Aorta (tissue), 5 donors: Measurements from ENCODE around the gene NCKIPSD. TPM values are rescaled to one million over a fixed set of nuclear protein-coding genes. Genes with fewer than 3 reads are reported as not detected.

Experiments used
- ATAC-seq: fragments of 200-7000 bp; cut with Tn5 transposase; one replicate; pipeline ENCODE4 v1.9.1; 2022; ENCODE audit warnings: moderate library complexity; ENCODE audit not compliant: low FRiP score
- DNase-seq, 2 donors: peaks; one replicate each; pipeline ENCODE4 v3.0.0-alpha.2; 2020
- H3K27ac ChIP-seq, 2 donors: one replicate each; pipeline ENCODE4 v1.5.1; 2013; ENCODE audit warnings: low read length in 2 of 2, mild to moderate bottlenecking in 2 of 2, moderate library complexity in 2 of 2, control low read depth in 1 of 2, inconsistent platforms in 1 of 2, low read depth in 1 of 2
- H3K27me3 ChIP-seq, 2 donors: one replicate each; pipeline ENCODE4 v1.6.1; 2013; ENCODE audit warnings: control low read depth in 1 of 2, low read length in 1 of 2, mild to moderate bottlenecking in 1 of 2, moderate library complexity in 1 of 2; ENCODE audit not compliant: insufficient read depth in 2 of 2, control insufficient read depth in 1 of 2
- H3K36me3 ChIP-seq, 2 donors: one replicate each; pipeline ENCODE4 v1.6.1; 2013; ENCODE audit warnings: control low read depth in 1 of 2, low read length in 1 of 2, mild to moderate bottlenecking in 1 of 2; ENCODE audit not compliant: insufficient read depth in 2 of 2, control insufficient read depth in 1 of 2
- H3K4me1 ChIP-seq, 2 donors: one replicate each; pipeline ENCODE4 v1.6.1; 2013; ENCODE audit warnings: low read length in 2 of 2, control low read depth in 1 of 2, mild to moderate bottlenecking in 1 of 2, moderate library complexity in 1 of 2; ENCODE audit not compliant: insufficient read depth in 2 of 2, control insufficient read depth in 1 of 2
- H3K4me3 ChIP-seq, 2 donors: one replicate each; pipeline ENCODE4 v1.5.1; 2013; ENCODE audit warnings: low read length in 2 of 2, control low read depth in 1 of 2, mild to moderate bottlenecking in 1 of 2
- H3K9me3 ChIP-seq: one replicate; pipeline ENCODE4 v1.6.1; 2013; ENCODE audit warnings: mild to moderate bottlenecking, low read length; ENCODE audit not compliant: control insufficient read depth
- WGBS, 2 donors: extraction: QIAGEN DNeasy Blood & Tissue Kit; methylation state at CpG; one replicate each; pipeline ENCODE4 v1.1.7; 2013; 5-methylcytosine and 5-hydroxymethylcytosine counted together
- intact Hi-C, 2 donors: fragments of 100-400 bp; cut with DNase I; formaldehyde crosslinking; loops; one replicate each; pipeline versions ENCODE4 v1.14.2 to v1.15.0; 2022
- polyA plus RNA-seq, 2 donors: library from polyadenylated mRNA; stranded (reverse); fragments of 200-250 nt; gene quantifications; one replicate each; pipeline ENCODE4 v1.2.3, GENCODE V29; 2013
- total RNA-seq, 2 donors: library from RNA; stranded (reverse); fragmentation: NEBNext Ultra II Directional; extraction: Animal tissue kit (Norgen Biotek cat#: 25700); gene quantifications; one replicate each; pipeline ENCODE4 v1.2.1, GENCODE V29; 2021
- donor health status: healthy with polysubstance abuse.
- donor health status: Bipolar disorder and iron deficiency.
- donor health status: DM: no; HTN: no; CAD: no.
- donor health status: DM: no; HTN: no; CAD: no.
- donor health status: DM: yes; HTN: yes; CAD: no.

NCKIPSD gene
- total and polyA plus RNA-seq, 4 donors = 11.8 to 31.9 (median 27.5) TPM

DNA sequence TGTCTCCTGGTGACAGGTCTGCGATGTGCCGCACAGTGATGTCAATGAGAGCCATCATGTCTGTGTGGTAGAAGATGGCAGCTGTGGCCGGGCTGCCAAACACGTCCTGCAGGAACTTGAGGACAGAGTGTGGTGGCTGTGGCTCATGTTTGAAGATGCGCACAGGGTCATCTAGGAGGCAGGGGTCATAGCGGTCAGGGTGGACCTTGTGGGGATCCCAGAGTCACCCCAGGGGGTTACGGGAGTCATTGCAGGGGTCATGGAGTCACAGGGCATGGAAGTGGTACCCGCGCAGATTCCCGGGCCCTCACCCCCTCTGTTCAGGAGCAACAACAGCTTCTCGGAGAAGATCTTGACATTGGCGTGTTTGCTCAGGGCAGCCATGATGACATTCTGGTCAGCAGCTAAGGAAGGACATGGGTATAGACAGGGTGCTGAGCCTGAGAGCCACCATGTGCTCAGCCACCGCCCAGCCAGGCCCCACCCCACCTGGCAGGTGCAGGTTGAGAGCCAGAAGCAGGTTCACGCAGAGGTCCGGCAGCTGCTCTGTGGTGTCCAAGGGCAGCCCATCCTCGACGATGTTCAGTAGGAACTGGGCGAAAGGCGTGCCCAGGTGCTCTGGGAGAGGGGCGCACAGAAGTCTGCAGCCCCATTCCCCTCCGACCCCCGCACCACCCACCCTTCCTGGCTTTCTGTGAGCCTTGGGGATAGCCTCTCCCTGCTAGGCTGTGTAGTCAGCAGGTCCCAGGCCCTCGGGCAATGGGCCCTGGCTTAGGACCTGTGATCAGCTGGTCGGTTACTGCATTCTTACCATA lies 6.9 kb downstream of the NCKIPSD start:
- no peak for ATAC-seq
- H3K4me3 ChIP-seq = no peak overlapping the region
- H3K4me1 ChIP-seq = no peaks in the 10 kb centered on the region
- intact Hi-C loops = no loop called here
- H3K27ac ChIP-seq = no peak overlapping the region
- 93 to 94% methylated on average over 24 of the region's 24 CpGs for WGBS, 2 donors
- peak in 1 of 2 donors; percentile 65 for DNase-seq
- peaks cover 0 to 15% of the 10 kb centered on the region in 2 donors for H3K36me3 ChIP-seq
- no peaks in the 10 kb centered on the region for H3K27me3 ChIP-seq
- no peaks in the 10 kb centered on the region for H3K9me3 ChIP-seq

DNA sequence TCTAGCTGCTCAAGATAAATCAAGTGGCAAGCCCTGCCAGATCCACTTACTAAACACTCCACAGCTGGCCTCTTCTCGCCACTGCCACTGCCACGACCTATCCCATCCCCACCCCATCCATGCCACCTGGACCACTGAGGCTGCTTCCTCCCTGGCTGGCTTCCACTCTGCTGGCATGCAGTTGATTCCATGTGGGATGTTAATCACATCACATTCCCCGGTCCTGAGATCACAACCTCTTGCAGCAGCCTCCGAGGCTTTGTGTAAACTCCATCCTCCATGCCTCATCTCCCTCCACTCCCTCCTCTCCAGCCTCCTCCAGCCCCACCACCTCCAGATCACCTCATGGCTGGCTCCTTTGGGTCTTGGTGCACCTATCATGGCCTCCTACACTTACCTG lies 7.7 kb downstream of the NCKIPSD start:
- Histone ChIP-seq H3K4me3 (no peak overlapping the region), H3K9me3 (no peaks in the 10 kb centered on the region), H3K36me3 (peaks cover 0 to 15% of the 10 kb centered on the region in 2 donors), H3K27me3 (no peaks in the 10 kb centered on the region), H3K27ac (no peak overlapping the region), H3K4me1 (no peaks in the 10 kb centered on the region)
- DNase-seq = peak in 1 of 2 donors; percentile 59
- ATAC-seq = no peak
- intact Hi-C loops = no loop called here
- 53 to 59% methylated on average over 4 of the region's 4 CpGs for WGBS, 2 donors

DNA sequence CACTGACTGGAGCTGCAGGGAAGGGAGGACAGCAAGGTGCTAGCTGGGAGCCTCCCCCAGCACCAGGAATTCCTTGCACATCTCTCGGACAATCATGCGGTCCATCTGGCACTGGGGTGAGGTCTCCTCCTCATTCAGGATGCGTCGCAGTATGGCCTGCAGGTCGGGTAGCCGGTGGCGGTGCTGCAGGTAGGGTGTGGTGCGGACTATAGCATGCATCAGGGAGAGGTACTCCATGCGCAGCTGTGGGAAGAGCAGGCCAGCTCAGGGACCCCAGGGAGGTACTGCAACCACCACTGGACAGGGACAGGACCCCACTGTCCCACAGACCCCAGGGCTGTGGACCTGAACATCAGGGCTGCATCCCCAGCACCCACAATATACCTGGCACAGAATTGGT lies 11.2 kb downstream of the NCKIPSD start:
- no peak overlapping the region for H3K4me3 ChIP-seq
- no peak for DNase-seq
- no peaks in the 10 kb centered on the region for H3K9me3 ChIP-seq
- no peak overlapping the region for H3K27ac ChIP-seq
- WGBS, 2 donors = 90 to 94% methylated on average over 9 of the region's 9 CpGs
- no peaks in the 10 kb centered on the region for H3K4me1 ChIP-seq
- intact Hi-C loops = no loop called here
- no peaks in the 10 kb centered on the region for H3K27me3 ChIP-seq
- peaks cover 0 to 5% of the 10 kb centered on the region in 2 donors for H3K36me3 ChIP-seq
- no peak for ATAC-seq

DNA sequence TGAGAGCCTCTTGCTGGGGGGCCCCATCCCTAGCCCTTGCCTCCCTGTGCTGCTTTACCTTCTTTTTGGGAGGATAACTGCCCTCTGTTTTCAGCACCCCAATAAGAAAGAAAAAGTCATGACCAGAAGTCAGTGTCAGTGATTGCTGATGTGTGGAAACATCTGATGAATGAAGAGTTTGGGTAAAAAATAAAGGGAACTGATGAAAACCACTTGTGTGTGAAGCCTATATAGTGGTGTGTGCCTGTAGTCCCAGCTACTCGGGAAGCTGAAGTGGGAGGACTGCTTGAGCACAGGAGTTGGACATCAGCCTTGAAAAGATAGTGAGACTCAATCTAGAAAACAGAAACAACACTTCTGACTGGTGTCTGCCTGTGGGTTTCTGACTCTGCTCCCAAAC lies 13.2 kb downstream of the NCKIPSD start:
- H3K36me3 ChIP-seq = no peaks in the 10 kb centered on the region
- WGBS, 2 donors = 28 to 41% methylated on average over 1 of the region's 1 CpG
- no peaks in the 10 kb centered on the region for H3K27me3 ChIP-seq
- no peak overlapping the region for H3K4me3 ChIP-seq
- H3K9me3 ChIP-seq = no peaks in the 10 kb centered on the region
- no peaks in the 10 kb centered on the region for H3K4me1 ChIP-seq
- intact Hi-C loops = no loop called here
- no peak for ATAC-seq
- DNase-seq = no peak
- H3K27ac ChIP-seq = no peak overlapping the region

DNA sequence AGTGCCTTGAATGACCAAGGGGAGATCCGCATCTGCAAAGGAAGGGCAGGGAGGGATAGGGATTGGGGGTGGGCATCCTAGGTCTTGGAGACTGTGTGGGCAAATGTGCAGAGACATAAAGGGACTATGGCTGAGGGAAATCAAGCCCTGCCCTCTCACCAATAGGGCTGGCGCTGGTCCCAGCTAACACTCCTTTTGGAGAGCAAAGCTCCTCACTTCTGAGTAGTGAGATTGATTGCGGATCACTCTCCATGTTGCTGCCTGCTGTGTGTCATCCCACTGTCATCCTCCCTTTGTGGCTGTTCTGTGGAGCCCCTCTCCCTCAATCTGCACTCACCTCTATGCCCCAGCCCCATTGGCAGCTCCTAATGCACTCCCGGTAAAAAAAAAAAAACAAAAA lies 20.8 kb downstream of the NCKIPSD start:
- DNase-seq (no peak), ATAC-seq (no peak)
- 83 to 90% methylated on average over 4 of the region's 4 CpGs for WGBS, 2 donors
- intact Hi-C loops = no loop called here
- Histone ChIP-seq H3K4me3 (no peak overlapping the region), H3K9me3 (no peaks in the 10 kb centered on the region), H3K27me3 (no peaks in the 10 kb centered on the region), H3K4me1 (no peaks in the 10 kb centered on the region), H3K36me3 (no peaks in the 10 kb centered on the region), H3K27ac (no peak overlapping the region)

DNA sequence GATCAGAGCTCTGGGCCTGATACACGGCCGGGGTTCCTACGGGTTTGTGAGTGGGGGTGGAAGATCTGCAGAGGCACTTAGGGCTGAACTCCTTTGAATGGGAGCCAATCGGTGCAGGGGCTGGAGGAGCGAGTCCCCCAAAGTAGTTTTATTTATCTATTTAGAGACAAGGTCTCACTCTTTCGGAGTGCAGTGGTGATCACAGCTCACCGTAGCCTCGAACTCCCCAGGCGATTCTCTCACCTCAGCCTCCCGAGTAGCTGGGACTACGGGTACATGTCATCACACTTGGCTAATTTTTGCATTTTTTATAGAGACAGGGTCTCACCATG lies 21.4 kb downstream of the NCKIPSD start:
- Histone ChIP-seq H3K27me3 (no peaks in the 10 kb centered on the region), H3K4me3 (no peak overlapping the region), H3K4me1 (no peaks in the 10 kb centered on the region), H3K9me3 (no peaks in the 10 kb centered on the region), H3K36me3 (no peaks in the 10 kb centered on the region), H3K27ac (peak overlapping the region in 1 of 2 donors; percentile 43)
- intact Hi-C loops = no loop called here
- DNase-seq (no peak), ATAC-seq (no peak)
- 48 to 49% methylated on average over 11 of the region's 11 CpGs for WGBS, 2 donors

DNA sequence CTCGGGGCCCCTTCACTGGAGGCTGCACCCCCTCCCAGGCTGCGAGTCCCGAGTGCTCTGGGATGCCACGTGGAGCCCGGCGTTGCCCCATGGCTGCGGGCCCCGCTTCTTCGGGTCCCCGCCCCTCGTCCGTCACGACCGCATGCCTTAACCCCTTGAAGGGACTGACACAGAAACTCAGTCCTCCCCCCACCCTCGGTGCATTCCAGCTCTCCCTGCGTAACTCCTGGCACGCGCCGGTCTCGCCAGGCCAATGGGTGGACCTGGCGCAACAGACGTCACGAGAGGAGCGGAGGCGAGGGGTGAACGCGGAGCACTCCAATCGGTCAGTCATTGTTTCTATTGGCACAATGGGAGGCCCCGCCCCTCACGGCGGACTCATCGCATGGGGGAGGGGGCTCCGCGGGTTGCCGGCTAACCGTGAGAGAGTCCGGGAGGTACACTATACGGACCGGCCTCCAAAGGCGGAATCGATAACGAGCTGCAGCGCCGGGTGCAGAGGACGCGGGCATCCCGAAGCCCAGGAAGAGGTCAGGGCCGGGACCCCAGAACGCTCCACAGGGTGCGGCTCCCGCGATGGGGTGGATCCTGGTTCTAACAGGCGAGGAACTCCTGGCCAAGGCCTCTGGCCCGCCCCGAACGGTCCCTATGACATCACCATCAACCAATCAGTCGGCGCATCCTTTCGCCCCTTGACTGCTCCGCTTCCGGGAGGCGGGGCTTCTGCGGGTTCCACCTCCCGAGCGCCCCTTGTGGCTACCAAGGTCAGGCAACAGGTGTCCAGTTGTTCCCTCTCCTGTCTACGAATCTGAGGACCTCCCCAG lies 22.0 kb downstream of the NCKIPSD start:
- intact Hi-C loops = no loop called here
- WGBS, 2 donors = 0% methylated on average over 66 of the region's 66 CpGs
- H3K4me1 ChIP-seq = no peaks in the 10 kb centered on the region

DNA sequence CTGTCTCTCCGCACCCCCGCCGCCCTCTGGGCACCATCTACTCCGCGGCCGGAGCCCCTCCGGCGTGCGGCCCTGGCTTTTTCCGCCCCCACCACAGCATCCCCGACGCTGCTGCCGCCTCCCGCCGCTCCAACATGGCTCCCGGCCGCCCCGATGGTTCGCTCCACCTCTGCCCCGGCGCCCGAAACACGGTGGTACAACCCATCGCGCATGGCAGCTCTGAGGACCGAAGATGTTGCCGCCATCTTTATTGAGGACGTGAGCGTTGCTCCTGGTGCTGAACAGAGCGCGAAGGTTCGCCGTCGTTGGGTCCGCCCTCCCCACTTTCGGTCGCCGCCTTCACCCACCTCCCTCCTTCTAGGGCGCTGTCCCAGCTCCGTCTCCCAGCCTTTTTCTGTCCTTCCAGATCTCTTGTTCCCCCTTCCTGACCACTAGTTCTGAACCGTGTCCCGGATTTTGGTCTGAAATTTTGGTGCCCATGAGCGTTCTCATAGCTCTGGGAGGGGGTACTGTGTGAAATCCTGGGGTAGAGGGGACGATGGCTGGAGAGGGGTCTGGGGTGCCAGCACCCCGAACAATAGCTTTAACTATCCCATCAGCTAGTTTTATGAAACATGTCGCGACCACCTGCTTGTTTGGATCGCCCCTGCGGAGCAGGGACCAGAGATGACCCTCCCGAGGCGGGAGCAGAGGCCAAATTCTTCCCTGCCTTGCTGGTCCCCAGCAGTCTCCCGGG lies 22.8 kb downstream of the NCKIPSD start, which contains the start of gene CELSR3:
Gene CELSR3 (minus strand): TSS at position 134 of the 736 bp plus-strand sequence. CDS start 252 bp downstream, outside the sequence.
- no peaks in the 10 kb centered on the region for H3K27me3 ChIP-seq
- intact Hi-C loops = no loop called here
- H3K4me1 ChIP-seq = no peaks in the 10 kb centered on the region
- peak; percentile 72 for ATAC-seq
- DNase-seq = peak; percentile 83 to 92
- peak within 1 kb of the TSS; percentile 68 to 83 for H3K27ac ChIP-seq
- H3K4me3 ChIP-seq = peak within 1 kb of the TSS; percentile 10 to 39
- H3K36me3 ChIP-seq = no peaks in the 10 kb centered on the region
- H3K9me3 ChIP-seq = no peaks in the 10 kb centered on the region
- WGBS, 2 donors = 0 to 1% methylated on average over 48 to 52 of the region's 52 CpGs

More for the DNA sequence above, 22.0 kb downstream of the NCKIPSD start:
- Histone ChIP-seq H3K27ac (peak overlapping the region; percentile 68 to 83), H3K4me3 (peak overlapping the region; percentile 10 to 39), H3K36me3 (no peaks in the 10 kb centered on the region), H3K9me3 (no peaks in the 10 kb centered on the region), H3K27me3 (no peaks in the 10 kb centered on the region)
- ATAC-seq = peak; percentile 92
- peak; percentile 96 to 98 for DNase-seq
